HG03095 (cell line): ENCODE results near the gene SGPP2.

Experiments
- ATAC-seq: cut with Tn5 transposase; IDR thresholded peaks from one replicate; pipeline ENCODE4 v1.9.1; 2021; ENCODE audit warnings: moderate library complexity; ENCODE audit not compliant: unreplicated experiment

Gene SGPP2

DNA sequence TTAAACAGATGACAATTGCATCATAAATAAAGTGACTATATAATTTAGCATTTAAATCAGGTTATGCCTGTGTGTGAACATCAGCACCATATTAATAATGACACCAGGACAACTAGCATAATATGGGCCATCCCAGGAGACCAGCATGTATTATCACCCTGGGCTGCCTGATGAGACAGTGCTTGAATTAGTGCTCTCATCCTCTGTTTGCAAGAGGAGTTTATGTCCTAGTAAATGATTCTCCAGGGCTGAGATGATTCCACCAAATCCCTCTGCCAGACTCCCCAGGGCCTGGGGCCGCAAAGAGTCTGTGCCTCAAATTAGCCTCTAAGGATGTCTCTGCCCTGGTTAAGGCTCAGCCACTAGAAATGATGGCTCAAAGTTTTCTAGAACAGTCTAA is 97.7 kb downstream of the SGPP2 start:
- ATAC-seq: no peak

DNA sequence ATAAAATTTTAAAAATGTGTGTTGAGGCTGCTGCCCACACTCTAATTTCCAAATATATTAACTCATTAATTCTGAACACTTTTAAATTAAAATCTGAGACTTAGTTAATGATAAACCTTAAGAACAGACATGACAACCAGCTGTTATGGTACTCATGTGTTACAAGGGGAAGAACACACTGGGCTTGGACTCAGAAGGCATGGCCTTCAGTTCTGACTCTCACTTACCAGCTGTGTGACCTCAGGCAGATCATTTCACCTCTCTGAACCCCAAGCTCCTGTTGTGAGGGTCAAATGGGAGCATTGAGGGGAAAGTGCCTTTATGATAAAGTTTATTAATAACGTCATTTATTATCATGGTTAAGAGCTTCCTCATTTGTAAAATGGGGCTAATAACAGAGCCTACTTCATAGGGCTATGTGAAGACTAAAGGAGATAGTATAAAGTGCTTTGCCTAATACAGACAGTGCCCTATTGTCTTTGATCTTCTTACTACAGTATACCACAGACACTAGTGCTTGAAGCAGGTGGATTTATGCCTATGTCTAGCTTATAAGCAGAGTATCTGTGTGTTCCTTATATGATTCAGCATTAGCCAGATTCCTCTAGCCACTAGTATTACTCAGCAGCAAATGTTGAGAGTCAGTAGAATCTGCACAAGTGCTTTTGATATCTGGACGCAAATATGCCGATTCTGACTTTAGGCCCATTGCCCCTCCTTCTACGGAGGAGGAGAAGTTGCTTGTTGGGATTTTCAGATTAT is 99.6 kb downstream of the SGPP2 start:
- ATAC-seq: no peak

DNA sequence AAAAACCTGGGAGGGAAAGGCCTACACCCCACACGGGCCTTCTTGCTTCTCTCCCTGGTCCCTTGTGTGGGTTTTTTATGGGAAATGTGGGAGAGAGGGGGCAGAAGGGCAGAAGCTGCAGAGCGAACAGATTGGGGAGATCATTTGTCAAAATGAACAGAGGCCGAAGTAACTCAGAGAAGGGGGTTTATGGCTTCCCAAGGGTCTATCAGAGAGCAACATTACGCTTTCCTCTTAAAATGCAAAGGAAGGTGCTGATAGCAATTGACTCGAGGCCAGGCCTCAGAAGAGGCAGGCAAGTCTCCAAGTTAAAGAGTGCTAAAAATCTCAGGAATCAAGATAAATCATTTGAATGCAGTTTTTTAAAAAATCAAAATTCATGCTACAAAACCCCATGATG is 101.5 kb downstream of the SGPP2 start:
- ATAC-seq: no peak

DNA sequence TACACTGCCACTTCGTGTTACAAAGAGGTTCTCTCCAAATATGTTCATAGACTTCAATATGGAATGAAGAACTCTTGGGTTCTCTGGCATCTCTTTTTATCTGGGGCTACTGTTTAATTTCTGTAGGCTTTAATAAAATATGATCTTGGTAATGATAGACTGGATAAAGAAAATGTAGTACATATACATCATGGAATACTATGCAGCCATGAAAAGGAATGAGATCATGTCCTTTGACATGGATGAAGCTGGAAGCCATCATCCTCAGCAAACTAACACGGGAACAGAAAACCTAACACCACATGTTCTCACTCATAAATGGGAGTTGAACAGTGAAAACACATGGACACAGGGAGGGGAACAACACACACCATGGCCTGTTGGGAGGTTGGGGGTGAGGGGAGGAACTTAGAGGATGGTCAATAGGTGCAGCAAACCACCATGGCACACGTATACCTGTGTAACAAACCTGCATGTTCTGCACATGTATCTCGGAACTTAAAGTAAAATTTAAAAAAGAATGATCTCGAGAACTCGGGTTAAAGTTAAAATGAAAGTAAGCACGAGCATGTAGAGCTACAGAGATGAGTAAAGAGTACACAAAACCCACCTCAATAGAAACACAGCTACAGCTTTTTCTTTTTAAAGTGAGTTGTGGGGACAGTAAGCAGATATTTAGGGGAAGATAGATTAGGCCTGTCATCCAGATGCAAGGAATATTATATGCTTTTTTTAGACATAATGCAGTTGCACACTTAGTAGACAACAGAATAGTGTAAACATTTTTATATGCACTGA is 102.3 kb downstream of the SGPP2 start:
- peak; percentile 53 for ATAC-seq

DNA sequence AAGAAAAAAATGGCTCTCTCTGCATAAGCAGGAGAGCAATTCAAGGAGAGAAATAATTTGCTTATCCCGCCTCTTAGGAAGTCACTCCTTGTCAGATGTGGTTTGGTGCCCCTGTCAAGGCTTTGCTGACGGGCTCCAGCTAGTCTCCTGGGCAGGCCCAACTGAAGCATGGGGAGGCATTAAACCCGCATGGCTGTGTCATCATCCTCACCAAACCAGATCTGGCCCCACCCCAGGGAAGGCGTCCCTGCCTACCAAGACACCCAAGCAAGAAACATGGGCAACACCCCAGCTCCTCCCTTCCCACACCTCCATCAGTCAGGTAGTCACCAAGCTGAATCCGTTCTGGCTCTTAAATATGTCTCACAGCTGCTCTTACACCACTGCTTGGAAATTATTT is 108.0 kb downstream of the SGPP2 start:
- no peak for ATAC-seq

DNA sequence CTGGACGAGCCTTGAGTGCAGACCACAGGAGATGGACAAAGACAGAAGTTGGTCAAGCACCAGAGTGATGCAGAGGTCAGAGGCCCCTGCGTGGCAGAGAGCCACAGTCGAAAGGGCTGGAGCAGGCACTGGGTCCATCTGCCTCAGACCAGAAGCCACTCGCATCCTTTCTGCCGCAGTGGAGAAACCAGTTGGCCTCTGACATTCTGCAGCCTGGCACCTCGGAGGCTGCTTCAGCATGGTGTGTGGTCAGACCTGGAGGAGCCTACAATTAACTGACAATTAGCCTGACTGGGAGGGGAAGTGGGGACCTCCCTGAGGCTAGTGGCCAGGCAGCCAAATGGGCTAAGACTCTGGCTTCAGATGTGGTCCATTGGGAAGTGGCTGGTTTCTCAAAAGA is 111.1 kb downstream of the SGPP2 start:
- ATAC-seq: no peak

DNA sequence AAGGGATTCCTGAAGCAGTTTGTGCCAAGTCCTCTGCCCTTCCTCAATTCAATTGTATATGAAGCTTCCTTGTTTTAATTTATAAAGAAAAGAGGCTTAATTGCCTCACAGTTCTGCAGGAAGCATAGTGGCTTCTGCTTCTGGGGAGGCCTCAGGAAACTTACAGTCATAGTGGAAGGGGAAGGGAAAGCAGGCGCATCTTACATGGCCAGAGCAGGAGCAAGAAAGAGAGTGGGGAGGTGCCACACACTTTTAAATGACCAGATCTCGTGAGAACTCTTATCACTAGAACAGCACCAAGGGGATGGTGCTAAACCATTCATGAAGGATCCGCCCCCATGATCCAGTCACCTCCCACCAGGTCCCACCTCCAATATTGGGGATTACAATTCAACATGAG is 114.2 kb downstream of the SGPP2 start:
- ATAC-seq: peak; percentile 63

DNA sequence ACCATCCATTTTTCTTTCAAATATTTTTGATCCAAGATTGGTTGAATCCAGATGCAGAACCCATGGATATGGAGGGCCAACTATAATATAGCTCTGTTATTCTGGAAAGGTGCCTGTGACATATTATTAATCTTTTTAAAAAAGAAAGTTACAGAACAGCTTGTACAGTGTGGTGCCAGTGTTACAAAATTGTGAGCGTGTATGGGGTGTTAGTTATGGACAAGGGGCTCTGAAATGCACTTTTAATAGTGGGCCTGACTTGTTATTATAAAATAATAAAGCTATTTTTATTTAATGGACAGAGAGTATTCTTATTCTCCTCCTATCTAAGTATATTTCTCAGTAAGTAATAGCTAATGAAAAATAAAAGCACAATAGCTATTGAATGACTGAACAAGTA is 120.3 kb downstream of the SGPP2 start:
- no peak for ATAC-seq

DNA sequence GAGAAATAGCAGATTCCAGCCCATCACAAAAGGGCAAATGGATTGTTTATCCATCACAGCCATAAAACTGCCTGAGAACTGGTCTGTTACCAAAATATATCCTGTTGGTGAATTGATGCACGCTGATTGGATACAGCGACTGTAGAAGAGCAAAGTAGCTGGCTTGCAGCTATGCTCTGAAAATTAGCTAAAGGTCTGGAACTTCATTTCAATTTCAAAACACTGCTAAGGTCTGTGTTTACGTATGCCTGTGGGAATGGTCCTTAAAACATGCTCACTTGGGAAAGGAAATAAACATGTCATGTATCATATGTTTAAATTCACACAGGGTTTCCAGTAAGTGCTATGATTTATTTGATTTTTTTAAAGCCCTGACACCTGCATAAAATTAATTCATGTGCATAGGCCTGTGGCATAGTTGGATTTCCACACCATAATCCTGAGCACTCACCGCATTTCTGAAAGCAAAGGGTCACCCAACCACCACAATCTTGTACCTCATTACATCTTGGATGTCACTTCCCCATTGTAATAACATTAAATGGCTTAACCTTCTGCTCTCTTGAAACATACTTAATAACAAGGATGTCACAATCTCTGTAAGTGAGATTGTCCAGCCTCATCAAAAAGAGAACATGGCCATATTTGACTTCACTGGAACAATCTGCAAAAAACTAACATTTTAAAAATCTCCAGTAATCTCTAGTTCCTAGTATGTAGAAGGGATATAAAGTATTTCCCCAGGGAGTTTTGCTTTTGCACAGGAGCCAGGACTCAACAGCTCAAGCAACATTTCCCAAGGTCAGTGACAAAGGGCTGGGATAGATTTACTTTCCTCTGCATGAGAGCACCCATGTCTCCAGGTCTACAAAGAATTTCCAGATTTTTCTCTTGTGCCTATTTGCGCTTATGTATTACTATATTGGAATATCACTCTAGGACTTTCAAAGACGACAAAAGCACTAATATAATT is 121.8 kb downstream of the SGPP2 start:
- ATAC-seq: no peak

DNA sequence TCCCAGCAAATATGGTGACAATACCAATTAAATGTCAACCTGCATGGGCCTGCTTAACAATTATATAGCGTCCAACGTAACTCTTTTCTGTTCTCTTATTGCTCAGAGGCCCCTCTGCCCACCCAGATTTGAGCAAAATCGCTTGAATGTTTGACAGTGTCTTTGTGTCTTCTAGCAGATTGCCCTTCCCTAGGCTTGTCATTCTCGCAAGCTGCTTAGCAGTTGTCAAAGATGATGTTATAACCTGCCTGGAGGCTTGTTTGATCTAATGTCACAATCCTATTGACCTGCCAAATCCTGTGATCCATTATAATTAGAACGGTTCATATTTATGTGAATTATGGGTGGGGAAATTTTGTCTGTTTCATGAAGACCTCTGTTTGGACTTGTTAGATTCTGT is 122.7 kb downstream of the SGPP2 start:
- no peak for ATAC-seq

DNA sequence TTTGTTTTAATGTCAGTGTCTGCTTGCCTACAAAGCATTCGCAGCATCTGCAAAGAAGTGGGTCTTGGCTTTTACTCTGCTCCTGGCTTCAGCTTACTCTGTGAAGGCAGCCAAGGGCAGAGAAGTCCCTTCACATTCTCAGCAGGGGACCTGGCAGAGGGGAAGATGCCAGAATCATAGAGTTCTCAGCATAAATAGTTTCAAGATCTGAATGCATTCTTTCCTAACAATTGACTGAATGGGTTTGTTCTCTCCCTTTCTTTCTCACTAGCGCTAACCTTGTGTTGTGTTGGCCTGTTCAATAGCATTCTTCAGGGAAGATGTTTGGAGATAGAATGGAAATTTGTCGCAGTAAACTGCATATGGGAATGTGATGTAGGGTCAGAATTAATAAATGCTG is 124.6 kb downstream of the SGPP2 start:
- no peak for ATAC-seq

DNA sequence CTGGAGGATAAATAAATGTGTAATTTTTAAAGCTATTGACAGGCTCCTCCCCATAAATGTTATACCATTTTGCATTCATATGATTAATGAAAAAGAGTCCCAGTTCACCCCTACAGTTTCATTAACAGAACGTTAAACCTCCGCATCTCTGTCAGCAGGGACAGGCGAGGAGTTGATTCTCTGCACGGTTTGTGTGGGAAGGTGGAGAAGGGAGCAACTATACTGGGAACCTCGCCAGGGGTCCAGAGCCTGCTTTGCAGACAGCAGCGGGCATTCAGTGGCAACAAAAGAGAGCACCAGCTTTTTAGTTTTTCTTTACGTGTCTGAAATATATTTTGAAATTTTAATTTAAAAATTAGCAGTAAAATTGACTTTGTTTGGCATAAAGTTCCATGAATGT is 130.2 kb downstream of the SGPP2 start:
- ATAC-seq: no peak

DNA sequence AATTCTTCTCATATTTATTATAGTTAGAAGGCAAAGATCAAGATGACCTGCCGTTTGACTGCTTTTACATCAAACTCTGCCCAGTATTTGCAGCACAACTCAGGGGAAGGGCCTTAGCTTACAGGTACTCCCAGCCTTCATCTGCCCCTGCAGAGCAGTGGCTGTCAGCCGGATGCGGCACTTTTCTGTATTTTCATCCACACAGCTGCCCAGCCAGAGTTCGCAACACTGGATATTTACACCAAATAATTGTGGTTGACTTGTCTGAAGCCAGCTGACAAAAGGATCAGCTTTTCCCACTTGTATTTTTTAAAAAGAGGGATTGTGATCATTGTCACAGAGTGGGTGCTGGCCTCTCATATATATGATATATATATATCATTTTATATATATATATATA is 136.8 kb downstream of the SGPP2 start:
- no peak for ATAC-seq

DNA sequence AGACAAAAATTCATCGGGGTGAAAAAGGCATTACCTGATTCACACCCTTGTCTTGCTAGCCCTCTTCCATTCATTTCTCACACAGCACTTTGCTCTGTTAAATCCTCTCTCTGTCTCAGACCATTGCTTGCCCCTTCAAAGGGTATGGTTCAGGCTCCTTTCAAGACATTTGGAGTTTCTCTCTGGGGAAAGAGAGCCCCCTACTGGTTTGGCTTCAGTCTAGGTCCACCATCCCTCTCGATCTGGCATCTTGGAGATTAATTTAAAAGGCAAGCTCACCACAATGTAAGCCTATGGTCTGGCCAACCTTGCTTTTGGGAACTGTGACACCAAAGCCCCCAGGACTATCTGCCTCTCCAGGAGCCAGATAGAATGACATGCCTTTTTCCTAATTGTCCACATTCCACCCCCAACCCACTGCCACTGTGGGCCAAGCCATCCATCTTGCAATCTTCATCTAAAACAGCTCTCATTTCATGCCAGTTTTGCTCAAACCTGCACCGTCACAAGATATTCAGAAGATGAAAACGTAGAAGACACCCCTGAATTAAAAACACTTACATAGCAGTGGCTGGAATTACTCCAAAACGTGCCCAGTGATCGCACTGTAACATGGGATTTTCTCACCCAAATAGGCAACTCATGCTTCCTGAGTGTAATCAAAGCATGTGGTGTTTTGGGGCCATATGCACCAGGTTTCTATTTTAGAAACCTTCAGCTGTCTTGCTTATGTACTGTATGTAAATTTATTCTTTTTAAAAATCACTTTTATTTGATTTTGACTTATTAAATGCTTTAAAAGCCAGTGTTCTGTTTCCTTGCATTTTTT is 137.7 kb downstream of the SGPP2 start:
- ATAC-seq: peak; percentile 76

DNA sequence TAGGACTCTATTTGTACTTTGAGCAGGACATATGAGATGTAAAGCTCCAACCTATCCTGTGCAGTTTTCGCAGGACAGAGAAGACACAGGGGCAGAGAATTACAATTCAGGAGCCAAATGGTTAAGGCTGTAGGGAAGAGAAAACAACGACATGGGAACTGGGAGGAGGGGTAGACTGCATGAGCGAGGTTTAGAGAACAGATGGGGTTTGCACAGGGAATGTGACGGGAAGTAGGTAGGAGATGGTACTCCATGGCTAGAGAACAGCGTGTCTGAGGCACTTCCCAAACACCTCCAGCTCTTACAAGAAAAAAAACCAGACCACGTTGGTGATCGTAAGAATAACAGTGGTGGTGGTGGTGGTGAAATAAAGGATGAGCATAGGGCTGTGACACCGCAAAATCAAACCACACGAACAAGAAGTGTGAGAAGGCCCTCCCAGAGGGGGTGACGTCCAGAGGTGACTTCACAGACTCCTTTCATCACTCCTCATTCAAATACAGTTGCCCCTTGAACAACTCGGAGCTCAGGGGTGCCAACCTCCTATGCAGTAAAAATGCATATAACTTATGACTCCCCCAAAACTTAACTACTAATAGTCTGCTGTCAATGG is 138.9 kb downstream of the SGPP2 start:
- no peak for ATAC-seq

DNA sequence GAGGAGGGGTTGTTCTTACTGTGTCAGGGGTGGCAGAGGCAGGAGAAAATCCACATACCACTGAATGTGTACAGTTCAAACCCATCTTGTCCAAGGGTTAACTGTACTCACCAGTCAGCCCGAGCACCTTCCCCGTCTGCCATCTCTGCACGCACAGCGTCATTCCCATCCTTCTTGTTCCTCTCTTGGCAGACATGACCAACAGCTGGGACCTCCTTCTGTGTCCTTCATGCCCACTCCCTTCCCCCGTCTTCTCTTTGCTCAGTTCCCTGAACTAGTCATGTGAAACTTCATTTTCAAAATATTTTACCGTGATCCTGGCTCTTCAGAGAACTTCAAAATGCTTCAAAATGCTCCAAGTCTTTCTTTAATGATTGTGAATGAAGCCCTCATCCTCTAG is 139.6 kb downstream of the SGPP2 start:
- no peak for ATAC-seq

DNA sequence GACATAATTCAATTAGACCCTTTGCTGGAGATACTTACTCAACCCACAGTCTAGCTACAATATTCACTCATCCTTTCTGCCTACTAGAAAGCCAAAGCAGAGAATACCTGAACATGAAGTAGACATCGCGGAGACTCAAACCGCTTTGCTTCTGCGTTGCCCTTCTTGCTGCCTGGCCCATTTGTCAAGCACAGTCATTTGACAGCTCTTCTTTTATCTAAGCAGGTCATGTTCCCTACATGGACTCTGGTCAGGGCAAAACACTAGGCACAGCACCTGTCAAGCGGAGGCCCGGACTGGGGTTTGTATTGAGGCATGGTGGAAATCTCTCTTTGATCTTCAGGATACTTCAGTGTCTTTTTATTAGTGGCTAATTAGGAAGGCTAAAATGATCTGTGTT is 141.9 kb downstream of the SGPP2 start:
- no peak for ATAC-seq

DNA sequence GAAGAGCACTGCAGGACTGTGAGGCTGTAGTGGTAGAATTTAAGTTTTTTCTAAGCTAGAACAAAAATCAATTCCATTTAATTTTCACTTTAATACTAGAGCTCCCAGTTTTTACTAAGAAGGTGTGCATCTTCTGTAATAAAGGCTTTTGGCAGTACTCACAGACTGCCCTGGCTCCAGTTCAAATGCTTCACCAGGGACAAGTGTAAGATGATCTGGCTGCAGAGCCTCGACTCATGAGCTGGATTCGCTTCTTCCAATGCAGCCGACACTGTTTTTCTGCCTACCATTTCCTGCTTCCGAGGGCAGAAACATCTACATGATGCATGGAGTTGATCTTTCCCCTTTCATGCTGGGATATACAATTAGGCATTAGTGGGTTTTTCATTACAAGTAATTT is 144.5 kb downstream of the SGPP2 start:
- ATAC-seq: no peak

DNA sequence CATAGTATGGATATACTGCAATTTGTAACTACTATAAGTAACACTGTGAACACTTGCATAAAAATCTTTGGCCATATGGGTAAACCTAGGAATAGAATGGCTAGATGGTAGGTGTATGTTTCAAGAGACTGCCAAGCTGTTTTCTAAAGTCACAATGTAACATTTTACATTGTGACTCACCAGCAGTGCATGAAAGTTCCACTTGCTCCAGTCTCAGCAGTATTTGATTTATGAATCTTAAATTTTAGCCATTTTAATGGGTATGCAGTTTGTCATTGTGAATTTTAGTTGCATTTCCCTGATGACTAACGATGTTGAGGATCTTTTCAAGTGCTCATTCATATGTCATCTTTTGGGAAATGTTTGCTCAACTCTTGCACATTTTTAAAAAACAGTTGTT is 145.5 kb downstream of the SGPP2 start:
- no peak for ATAC-seq

DNA sequence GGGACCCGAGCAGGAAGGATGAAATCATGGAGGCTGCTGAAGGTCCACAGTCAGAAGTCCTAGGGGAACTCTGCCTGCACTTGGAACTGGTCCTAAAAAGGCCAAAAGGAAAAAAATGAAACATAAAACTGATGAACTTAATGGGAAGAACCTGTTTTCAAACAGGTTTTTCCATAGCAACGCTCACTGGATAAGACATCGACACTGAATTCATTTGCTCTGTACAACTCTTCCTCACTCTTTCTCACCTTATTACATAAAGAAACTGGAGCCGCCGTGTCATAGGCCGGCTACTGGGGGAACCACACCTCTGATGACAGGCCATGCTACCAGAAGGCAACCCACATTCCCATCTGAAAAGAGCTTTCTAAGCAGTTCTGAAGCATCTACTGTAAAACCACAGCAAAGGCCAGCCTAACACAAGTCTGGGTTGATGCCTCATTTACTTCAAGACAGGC is 147.9 kb downstream of the SGPP2 start:
- no peak for ATAC-seq
